GM19395 (cell line): Measurements from ENCODE around the gene CDAN1.

Experiments used
- ATAC-seq: cut with Tn5 transposase; IDR thresholded peaks from one replicate; pipeline ENCODE4 v1.9.1; 2021; ENCODE audit warnings: mild to moderate bottlenecking, moderate library complexity; ENCODE audit not compliant: unreplicated experiment

Gene CDAN1

GRCh38 chr15:42734076-42734672, 2.8 kb downstream of the CDAN1 start:
- ATAC-seq = no peak

GRCh38 chr15:42733027-42733426, 3.9 kb downstream of the CDAN1 start:
- ATAC-seq = no peak

- no peak for ATAC-seq
Observed at GRCh38 chr15:42732095-42732827, 4.7 kb downstream of the CDAN1 start.

GRCh38 chr15:42731461-42731860, 5.5 kb downstream of the CDAN1 start:
- ATAC-seq = no peak

- no peak for ATAC-seq
Observed at GRCh38 chr15:42730536-42730935, 6.4 kb downstream of the CDAN1 start.

- ATAC-seq = no peak
Observed at GRCh38 chr15:42730135-42730534, 6.8 kb downstream of the CDAN1 start.

- ATAC-seq = no peak
Observed at GRCh38 chr15:42729409-42729808, 7.5 kb downstream of the CDAN1 start.

- ATAC-seq = no peak
Observed at GRCh38 chr15:42728972-42729371, 8.0 kb downstream of the CDAN1 start.

- ATAC-seq = no peak
Observed at GRCh38 chr15:42728560-42728959, 8.4 kb downstream of the CDAN1 start.

GRCh38 chr15:42727750-42728381, 9.1 kb downstream of the CDAN1 start:
- ATAC-seq = no peak

GRCh38 chr15:42726114-42726513, 10.8 kb downstream of the CDAN1 start:
- no peak for ATAC-seq

GRCh38 chr15:42725331-42725903, 11.5 kb downstream of the CDAN1 start:
- ATAC-seq = no peak

- no peak for ATAC-seq
Observed at GRCh38 chr15:42724276-42724675, 12.7 kb downstream of the CDAN1 start.

- ATAC-seq = no peak
Observed at GRCh38 chr15:42723068-42723467, 13.9 kb downstream of the CDAN1 start.

- no peak for ATAC-seq
Observed at GRCh38 chr15:42721916-42722315, 15.0 kb downstream of the CDAN1 start.

GRCh38 chr15:42721016-42721415, 15.9 kb downstream of the CDAN1 start:
- no peak for ATAC-seq

GRCh38 chr15:42720071-42720470, 16.9 kb downstream of the CDAN1 start:
- ATAC-seq = no peak

- ATAC-seq = no peak
Observed at GRCh38 chr15:42719043-42719442, 17.9 kb downstream of the CDAN1 start.

- no peak for ATAC-seq
Observed at GRCh38 chr15:42716626-42717025, 20.3 kb downstream of the CDAN1 start.

GRCh38 chr15:42716125-42716524, 20.8 kb downstream of the CDAN1 start:
- no peak for ATAC-seq

GRCh38 chr15:42712584-42712983, 24.3 kb downstream of the CDAN1 start:
- no peak for ATAC-seq

GRCh38 chr15:42711746-42712145, 25.2 kb downstream of the CDAN1 start:
- ATAC-seq = no peak
